ENCODE measurements around the gene SLC36A1.

- TF ChIP-seq GATA2 (IDR thresholded peaks at IDR 0.05; ENCODE audit: low read depth, low read length) (no peak), GATA3 (IDR thresholded peaks at IDR 0.05; ENCODE audit: low read depth, low read length) (no peak)
Observed at GRCh38 chr5:151467576-151467975, 20.2 kb downstream of the SLC36A1 start.
